GM12878 (cell line): ENCODE results near the gene TCERG1L. TPM values are rescaled to one million over a fixed set of nuclear protein-coding genes. Genes with fewer than 3 reads are reported as not detected.
"Not testable (repeated sequence)": the region's sequence is repeated elsewhere in the genome, so short reads cannot be mapped to it uniquely, and the experiment has no call there.

ENCODE experiments used
- ATAC-seq: fragments of 200-7000 bp; cut with Tn5 transposase; 3 replicates; pipeline ENCODE4 v1.9.1; 2020; ENCODE audit warnings: mild to moderate bottlenecking, moderate library complexity
- BruUV-seq: library from RNA; stranded (reverse); fragments of 400-500 nt; replicated peaks from 2 replicates; lab custom pipeline; 2021; lab: Mats Ljungman, UMichigan
- CTCF ChIA-PET: fragments of 300-600 bp; sonication (Branson Sonifier 250); formaldehyde crosslinking; extraction: SDS; loops from one replicate; lab custom pipeline; 2021; ENCODE audit warnings: inconsistent platforms; lab: Yijun Ruan, JAX
- POLR2A ChIA-PET: fragments of 350-600 bp; formaldehyde crosslinking; extraction: SDS; loops from one replicate; lab custom pipeline; 2021; ENCODE audit warnings: inconsistent platforms; lab: Charles Lee
- RAD21 ChIA-PET: fragments of 300-600 bp; sonication (Branson Sonifier 250); formaldehyde crosslinking; loops from one replicate; lab custom pipeline; 2023; ENCODE audit warnings: antibody characterized with exemption; ENCODE audit not compliant: unreplicated experiment; lab: Charles Lee
- SMC1A ChIA-PET: fragments of 300-600 bp; sonication (Branson Sonifier 250); formaldehyde crosslinking; loops from one replicate; lab custom pipeline; 2023; ENCODE audit not compliant: unreplicated experiment, uncharacterized antibody; lab: Charles Lee
- DNase-seq: peaks from one replicate; pipeline ENCODE4 v3.0.0-alpha.2; 2011; ENCODE audit warnings: low read depth, low spot score
- FAIRE-seq: peaks from 3 replicates; lab custom pipeline; 2011; peaks lifted over from hg19 to GRCh38; lab: Jason Lieb, UNC
- H2AFZ ChIP-seq: 2 replicates; pipeline ENCODE4 v1.6.0; 2011; ENCODE audit warnings: low read depth, low read length, control low read depth; ENCODE audit not compliant: control insufficient read depth
- H3K27ac ChIP-seq: 2 replicates; pipeline ENCODE4 v1.5.1; 2011; ENCODE audit warnings: control low read depth; ENCODE audit not compliant: control insufficient read depth, insufficient read depth
- H3K27me3 ChIP-seq, 2 experiments: replicated peaks in 1 of 2; 2 replicates each; pipeline versions ENCODE4 v1.6.0 to v1.6.1; 2011; ENCODE audit warnings: low read length in 1 of 2; ENCODE audit not compliant: control insufficient read depth in 2 of 2, insufficient read depth in 2 of 2
- H3K36me3 ChIP-seq, 2 experiments: 2 replicates each; pipeline ENCODE4 v1.5.1; 2011; ENCODE audit warnings: low read length in 1 of 2; ENCODE audit not compliant: control insufficient read depth in 2 of 2, insufficient read depth in 2 of 2
- H3K4me1 ChIP-seq: 2 replicates; pipeline ENCODE4 v1.6.1; 2011; ENCODE audit warnings: mild to moderate bottlenecking, low read length, moderate library complexity, mixed read lengths; ENCODE audit not compliant: control insufficient read depth, insufficient read depth
- H3K4me2 ChIP-seq: 2 replicates; pipeline ENCODE4 v1.6.0; 2011; ENCODE audit warnings: control low read depth; ENCODE audit not compliant: control insufficient read depth, insufficient read depth
- H3K4me3 ChIP-seq: fragments of 200-600 bp; sonication (generic); 2 replicates; pipeline ENCODE4 v1.5.1; 2016
- H3K79me2 ChIP-seq: 2 replicates; pipeline ENCODE4 v1.6.0; 2011; ENCODE audit warnings: low read length; ENCODE audit not compliant: control insufficient read depth, insufficient read depth
- H3K9ac ChIP-seq: 2 replicates; pipeline ENCODE4 v1.8.0; 2011; ENCODE audit warnings: low read length, control low read depth, mixed read lengths; ENCODE audit not compliant: control insufficient read depth, insufficient read depth
- H3K9me3 ChIP-seq: replicated peaks from 3 replicates; pipeline ENCODE4 v1.5.1; 2011; ENCODE audit warnings: mild to moderate bottlenecking, low read length; ENCODE audit not compliant: control insufficient read depth, insufficient read depth
- H4K20me1 ChIP-seq: 2 replicates; pipeline ENCODE4 v1.6.0; 2011; ENCODE audit not compliant: control insufficient read depth, insufficient read depth
- GATAD2B ChIP-seq: fragments of 450-650 bp; conservative IDR thresholded peaks from 2 replicates; pipeline ENCODE4 v1.6.1; 2017; ENCODE audit warnings: low read depth, mild to moderate bottlenecking, moderate library complexity
- HDAC2 ChIP-seq: fragments of 200-600 bp; sonication (generic); IDR thresholded peaks from 2 replicates; pipeline ENCODE4 v1.6.1; 2017
- RAD21 ChIP-seq: IDR thresholded peaks from 2 replicates; pipeline ENCODE4 v1.6.1; 2011; ENCODE audit warnings: mild to moderate bottlenecking, low read depth, low read length, moderate library complexity; ENCODE audit not compliant: insufficient read depth
- SUPT20H ChIP-seq: IDR thresholded peaks from 2 replicates; pipeline ENCODE4 v1.6.1; 2011; ENCODE audit warnings: low read depth, mild to moderate bottlenecking, low read length, moderate library complexity, borderline replicate concordance; ENCODE audit not compliant: control insufficient read depth
- TCF12 ChIP-seq: IDR thresholded peaks from 2 replicates; pipeline ENCODE4 v1.6.1; 2011; ENCODE audit warnings: low read depth, mild to moderate bottlenecking, low read length
- WGBS: methylation state at CpG from one replicate; pipeline ENCODE4 v1.1.6; 2016; ENCODE audit warnings: low lambda C conversion rate; ENCODE audit not compliant: insufficient replicate concordance, insufficient coverage; ENCODE audit errors: missing lambda C conversion rate; 5-methylcytosine and 5-hydroxymethylcytosine counted together
- in situ Hi-C: fragments of 300-500 bp; cut with MboI; formaldehyde crosslinking; loops from 9 replicates; pipeline ENCODE4 v1.14.3; 2018; ENCODE audit warnings: mixed read lengths
- intact Hi-C: fragments of 100-400 bp; cut with micrococcal nuclease; formaldehyde crosslinking; loops from one replicate; pipeline ENCODE4 v1.14.2; 2022; ENCODE audit not compliant: unreplicated experiment
- polyA plus RNA-seq, 11 experiments: library from polyadenylated mRNA; depleted of rRNA in 4 of 11; unstranded in 6 of 11; stranded (reverse) in 5 of 11; fragments of >200 nt; fragmentation: Nextera tagmentation in 4 of 11; fragmentation: Illumina TruSeq in 1 of 11; extraction: Ambion mirVana in 4 of 11; extraction: Trizol in 1 of 11; gene quantifications; 1 replicate in 1 of 11; 2 replicates in 10 of 11; pipeline versions ENCODE4 v1.2.1 to v1.2.3, GENCODE V29; 2011 to 2016; ENCODE audit warnings: inconsistent platforms in 2 of 11, missing spikeins in 2 of 11, low read depth in 1 of 11
- total RNA-seq, 4 experiments: library from RNA; depleted of rRNA in 3 of 4; stranded (reverse); fragments of >200 nt in 3 of 4; fragmentation: Illumina TruSeq in 1 of 4; extraction: Trizol in 1 of 4; gene quantifications; 2 replicates each; pipeline versions ENCODE4 v1.2.1 to v1.2.3, GENCODE V29; 2013 to 2021

The TCERG1L gene
- total and polyA plus RNA-seq, 10 of the 15 experiments (the other 5 are each of a cell fraction or from before 2014, with no cell fraction given), result not detected

DNA sequence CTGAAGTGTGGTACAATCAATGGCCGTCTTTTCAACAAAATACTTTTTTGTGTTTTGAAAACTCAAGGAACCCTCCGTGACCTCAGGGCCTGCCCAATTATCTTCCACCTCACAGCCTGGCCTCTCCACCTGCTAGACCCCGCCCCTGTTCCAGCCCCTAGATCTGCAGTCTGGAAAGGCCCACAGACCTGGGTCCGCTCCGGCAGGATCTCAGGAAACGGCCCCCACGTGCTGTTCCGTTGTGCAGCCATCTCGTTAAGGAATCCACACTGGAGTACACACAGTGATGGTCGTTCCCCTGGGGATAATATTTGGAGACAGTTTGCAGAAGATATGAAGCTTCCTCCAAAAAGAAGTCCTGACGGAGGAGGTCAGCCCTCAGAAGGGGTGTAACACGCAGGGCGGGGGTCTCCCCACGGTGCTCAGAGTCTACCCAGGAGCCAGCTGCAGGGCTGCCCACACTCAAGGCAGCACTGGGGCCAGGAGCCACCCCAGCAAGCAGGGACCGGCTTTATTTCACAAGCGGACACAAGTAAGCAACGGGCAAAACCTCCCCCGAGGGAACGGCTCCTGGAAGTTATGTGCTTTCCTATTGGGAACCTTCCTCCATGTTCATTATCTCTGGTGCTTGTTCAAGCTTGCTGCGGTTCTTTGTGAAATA is 73.4 kb downstream of the TCERG1L start:
- POLR2A ChIA-PET, result no interaction called here
- SMC1A ChIA-PET, result no interaction called here
- no peak overlapping the region for H3K27ac ChIP-seq
- RAD21 ChIA-PET, result no interaction called here
- no peak for FAIRE-seq
- H3K9me3 ChIP-seq, result no peaks in the 10 kb centered on the region; the same call in 2 of the 3 replicates
- no peak overlapping the region for H2AFZ ChIP-seq
- WGBS, result 39% methylated on average over 20 of the region's 20 CpGs
- intact Hi-C loops, result no loop called here
- H3K36me3 ChIP-seq, result no peaks in the 10 kb centered on the region
- CTCF ChIA-PET, result no interaction called here
- no peak overlapping the region for H3K4me2 ChIP-seq
- no peaks in the 10 kb centered on the region for H4K20me1 ChIP-seq
- no peaks in the 10 kb centered on the region for H3K79me2 ChIP-seq
- H3K27me3 ChIP-seq, result no peaks in the 10 kb centered on the region
- no peak for TF ChIP-seq TCF12
- TF ChIP-seq RAD21, result no peak
- no peak for TF ChIP-seq SUPT20H
- TF ChIP-seq GATAD2B, result no peak
- no peak for TF ChIP-seq HDAC2
- H3K4me1 ChIP-seq, result no peaks in the 10 kb centered on the region
- BruUV-seq, result no TSS peak
- no peak for DNase-seq
- ATAC-seq, result no peak
- in situ Hi-C loops, result no loop called here
- no peak overlapping the region for H3K4me3 ChIP-seq
- no peak overlapping the region for H3K9ac ChIP-seq

- H3K27me3 ChIP-seq, DNase-seq, H3K36me3 ChIP-seq, H3K4me1 ChIP-seq, POLR2A ChIA-PET, H3K4me3 ChIP-seq, in situ Hi-C loops, BruUV-seq, H3K27ac ChIP-seq, H3K4me2 ChIP-seq, H3K9ac ChIP-seq, H3K79me2 ChIP-seq, FAIRE-seq, CTCF ChIA-PET, H4K20me1 ChIP-seq, SMC1A ChIA-PET, ATAC-seq, intact Hi-C loops, RAD21 ChIA-PET, H3K9me3 ChIP-seq, H2AFZ ChIP-seq: not testable (repeated sequence)
- WGBS, result 27% methylated on average over 13 of the region's 13 CpGs
Measured at GRCh38 chr10:131234606-131235005, 76.9 kb downstream of the TCERG1L start.
